ENCODE results near the gene RNF5.
A peak's percentile ranks its signal among the peaks of the same experiment; 100 is the strongest.

The RNF5 gene

DNA sequence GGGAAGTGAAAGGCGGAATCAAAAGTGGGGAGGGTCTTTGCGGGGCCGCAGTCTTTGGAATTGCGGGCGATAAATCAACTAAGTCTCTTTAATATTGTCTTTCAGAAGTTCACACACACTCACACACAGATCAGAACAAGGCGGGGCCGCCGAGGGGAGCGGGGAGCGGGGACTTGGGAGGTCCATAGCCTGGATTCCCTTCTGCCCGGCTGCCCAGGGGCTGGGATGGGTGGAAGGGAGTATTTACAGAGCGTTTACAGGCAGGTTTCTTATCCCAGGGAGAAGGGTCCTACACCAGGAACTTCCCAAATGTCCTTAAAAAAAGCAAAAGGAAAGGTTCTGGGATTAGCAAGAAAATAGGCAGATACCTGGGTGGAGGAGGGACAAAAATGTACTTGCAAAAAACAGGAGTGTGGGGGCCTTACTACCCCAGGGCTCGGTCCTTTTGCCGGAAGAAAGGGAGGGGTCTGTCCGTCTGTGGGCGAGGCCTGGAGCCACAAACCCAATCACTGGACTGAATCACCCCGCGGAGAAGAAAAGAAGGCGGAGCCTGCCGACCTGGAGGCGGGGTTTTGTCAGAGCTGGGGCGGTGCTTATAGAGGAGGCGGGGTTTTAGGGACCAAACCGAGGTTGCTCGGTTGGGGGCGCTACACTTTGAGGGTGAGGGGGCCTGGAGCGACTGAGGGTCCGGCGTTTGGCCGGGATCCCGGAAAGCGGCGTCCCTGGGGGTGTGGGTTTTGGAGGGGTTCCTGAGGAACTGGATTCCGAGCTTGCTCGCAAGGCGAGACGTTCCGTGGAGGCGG lies 29.7 kb upstream of the RNF5 start:
- TF ChIP-seq, protein P1, sequence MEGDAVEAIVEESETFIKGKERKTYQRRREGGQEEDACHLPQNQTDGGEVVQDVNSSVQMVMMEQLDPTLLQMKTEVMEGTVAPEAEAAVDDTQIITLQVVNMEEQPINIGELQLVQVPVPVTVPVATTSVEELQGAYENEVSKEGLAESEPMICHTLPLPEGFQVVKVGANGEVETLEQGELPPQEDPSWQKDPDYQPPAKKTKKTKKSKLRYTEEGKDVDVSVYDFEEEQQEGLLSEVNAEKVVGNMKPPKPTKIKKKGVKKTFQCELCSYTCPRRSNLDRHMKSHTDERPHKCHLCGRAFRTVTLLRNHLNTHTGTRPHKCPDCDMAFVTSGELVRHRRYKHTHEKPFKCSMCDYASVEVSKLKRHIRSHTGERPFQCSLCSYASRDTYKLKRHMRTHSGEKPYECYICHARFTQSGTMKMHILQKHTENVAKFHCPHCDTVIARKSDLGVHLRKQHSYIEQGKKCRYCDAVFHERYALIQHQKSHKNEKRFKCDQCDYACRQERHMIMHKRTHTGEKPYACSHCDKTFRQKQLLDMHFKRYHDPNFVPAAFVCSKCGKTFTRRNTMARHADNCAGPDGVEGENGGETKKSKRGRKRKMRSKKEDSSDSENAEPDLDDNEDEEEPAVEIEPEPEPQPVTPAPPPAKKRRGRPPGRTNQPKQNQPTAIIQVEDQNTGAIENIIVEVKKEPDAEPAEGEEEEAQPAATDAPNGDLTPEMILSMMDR (IDR thresholded peaks at IDR 0.05): no peak
- Histone ChIP-seq H3K4me3 (peak overlapping the region; percentile 9), H3K27ac (no peak overlapping the region)
- DNase-seq (ENCODE audit: low spot score): no peak

DNA sequence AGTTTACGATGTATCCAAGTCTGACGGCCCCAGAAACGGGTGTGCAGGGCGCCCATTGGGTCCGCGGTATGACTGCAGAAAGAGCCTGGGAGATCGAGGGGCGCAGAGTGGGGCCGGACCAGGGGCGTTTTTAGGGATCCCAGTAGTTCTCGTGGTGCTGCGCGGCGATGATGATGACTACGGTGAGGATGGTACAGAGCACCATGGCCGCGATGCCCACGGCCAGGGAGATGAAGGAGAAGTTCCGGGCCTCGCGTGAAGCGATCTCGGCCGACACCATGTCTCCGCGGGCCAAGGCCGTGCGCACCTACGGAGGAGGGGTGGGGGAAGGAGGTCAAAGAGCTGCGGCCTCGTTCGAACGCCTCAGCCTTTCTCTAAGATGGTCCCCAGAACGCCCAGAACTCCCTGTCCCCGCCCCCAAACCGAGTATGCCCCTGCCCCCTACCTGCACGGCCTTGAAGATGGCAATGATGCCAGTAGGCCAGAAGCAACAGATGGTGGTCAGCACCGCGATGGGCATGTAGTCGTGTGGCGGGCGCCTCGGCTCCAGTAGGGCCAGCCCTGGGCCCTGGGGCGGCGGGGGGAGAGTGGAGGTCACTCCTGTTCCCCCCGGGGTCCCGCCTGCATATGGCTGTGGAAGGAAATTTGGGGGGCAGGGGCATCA lies 29.0 kb upstream of the RNF5 start:
- no peak overlapping the region for H3K27ac ChIP-seq
- TF ChIP-seq, protein P1 (IDR thresholded peaks at IDR 0.05): no peak
- DNase-seq (ENCODE audit: low spot score): no peak
- H3K4me3 ChIP-seq: peak overlapping the region; percentile 9

DNA sequence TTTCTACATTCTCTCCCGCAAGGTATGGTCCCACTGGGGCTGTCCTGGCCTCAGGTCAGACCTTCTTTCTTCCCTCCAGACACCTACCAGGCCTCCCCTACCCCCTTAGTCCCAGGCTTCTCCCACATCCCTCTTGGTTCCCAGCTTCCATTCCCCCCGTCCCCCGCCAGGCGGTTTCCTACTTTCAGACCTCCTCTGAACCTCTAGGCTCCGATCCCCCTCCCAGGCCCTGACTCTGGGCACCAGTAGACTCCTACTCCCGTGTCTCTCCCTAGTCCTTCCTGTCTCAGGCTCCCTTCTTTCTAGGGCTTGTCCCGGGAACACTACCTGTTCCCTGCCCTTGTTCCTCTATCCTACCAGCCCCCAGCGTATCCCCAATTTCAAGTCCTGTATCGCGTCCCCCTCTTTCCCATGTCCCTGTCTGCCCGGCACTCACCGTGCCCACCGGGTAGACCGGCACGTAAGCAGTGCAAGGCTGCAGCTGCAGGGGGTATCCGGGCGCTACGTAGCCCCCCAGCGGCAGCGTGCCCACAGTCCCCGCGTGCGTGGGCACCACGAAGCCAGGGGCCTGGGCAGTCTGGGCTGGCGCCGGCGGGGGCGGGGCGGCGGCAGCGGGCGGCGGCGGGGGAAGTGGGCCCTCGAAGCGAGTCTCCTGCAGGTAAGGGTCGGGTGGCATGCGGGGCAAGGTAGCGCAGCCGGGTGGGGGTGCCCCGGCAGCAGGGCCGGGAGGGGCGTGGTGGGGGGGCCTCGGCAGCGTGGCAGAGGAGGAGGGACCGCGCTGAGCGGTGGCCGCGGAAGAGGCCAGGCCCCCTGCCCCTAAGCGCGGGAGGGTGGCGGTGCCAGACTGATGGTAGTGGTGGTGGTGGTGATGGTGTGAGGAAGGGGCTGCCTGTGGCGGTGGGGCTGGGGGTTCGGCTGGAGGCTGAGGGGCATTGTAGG lies 28.0 kb upstream of the RNF5 start:
- TF ChIP-seq, protein P1 (IDR thresholded peaks at IDR 0.05): no peak
- Histone ChIP-seq H3K4me3 (peak overlapping the region; percentile 97), H3K27ac (peak overlapping the region in 1 of 2 donors; percentile 93)
- DNase-seq (ENCODE audit: low spot score): no peak

DNA sequence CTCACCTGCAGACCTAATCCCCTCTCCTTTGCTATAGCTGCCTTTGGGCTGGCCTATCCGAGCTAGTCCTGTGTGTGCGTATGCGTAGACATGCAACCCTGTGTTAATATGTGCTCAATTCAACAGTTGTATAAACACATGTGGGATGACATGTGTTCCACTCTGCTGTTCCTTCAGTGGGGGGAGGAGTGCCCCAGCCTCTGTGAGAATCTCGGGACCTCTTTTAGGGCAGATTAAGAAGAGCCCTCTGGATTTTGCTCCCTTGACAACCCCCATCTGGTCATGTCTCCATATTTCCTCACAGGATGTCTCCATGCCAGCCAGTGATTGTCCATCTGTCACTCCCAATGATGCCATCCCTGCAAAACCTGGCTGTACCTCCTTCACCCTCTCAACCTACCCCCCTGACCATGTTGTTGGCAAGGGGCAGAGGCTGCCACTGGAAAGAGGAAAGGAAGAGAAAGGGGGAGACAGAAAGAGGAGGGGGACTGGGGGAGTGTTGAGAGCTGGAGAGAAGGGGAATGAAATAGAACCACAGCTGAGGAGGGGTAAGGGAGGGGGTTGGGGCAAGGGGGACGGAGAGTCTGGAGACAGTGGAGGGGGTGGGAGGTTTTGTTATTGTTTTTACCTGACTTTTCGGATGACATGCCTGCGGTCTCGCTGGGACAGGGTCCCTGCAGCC lies 26.9 kb upstream of the RNF5 start:
- no peak for DNase-seq (ENCODE audit: low spot score)

DNA sequence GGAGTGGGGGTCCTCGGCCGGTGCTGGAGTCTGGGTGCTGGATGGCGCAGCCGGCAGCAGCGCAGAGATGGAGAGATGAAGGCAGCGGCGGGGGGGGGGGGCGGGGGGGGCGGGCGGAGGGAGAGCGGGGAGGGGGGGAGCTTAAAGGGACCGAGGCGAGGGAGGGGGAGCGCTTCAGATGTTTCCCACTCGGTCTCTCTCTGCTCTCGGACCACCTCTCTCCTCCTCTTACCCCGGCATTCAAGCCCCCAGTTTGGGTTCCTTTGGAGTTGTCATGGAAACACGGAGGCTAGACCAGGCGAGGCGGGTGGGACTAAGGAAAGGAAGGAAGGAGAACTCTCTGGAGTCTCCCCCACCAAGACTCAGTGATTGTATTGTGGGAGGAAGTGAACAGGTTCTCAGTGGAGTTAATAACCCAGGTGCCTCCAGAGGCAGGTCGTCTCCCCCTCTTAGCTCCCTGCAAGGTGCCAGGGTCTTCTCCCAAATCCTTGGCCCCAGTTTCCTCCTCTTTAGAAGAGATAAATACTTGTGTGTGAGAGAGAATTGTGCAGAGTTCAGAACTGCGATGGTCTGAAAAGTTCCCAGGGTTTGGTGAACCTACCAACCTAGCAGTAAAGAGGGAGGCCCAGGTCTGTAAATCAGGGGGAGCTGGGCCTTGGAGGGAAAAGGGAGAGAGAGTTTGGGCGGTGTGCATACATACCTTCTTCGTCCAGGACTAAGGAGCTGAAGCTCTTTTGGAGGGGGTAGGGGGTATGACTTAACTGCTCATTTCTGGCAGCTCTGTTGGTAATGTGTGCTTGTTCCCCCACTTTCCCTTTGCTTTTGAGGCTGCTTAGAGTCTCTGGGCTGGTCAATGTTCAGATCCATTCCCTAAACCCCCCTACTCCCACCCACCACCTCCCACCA lies 26.1 kb upstream of the RNF5 start, which contains the start of gene PRRT1:
Gene PRRT1, minus strand, starts transcription at position 77 of the 906 bp plus-strand sequence. CDS start 112 bp downstream, outside the sequence.
- TF ChIP-seq, protein P1 (IDR thresholded peaks at IDR 0.05): no peak
- Histone ChIP-seq H3K4me3 (peak within 1 kb of the TSS; percentile 97), H3K27ac (peak within 1 kb of the TSS; percentile 88 to 93)
- no peak for DNase-seq (ENCODE audit: low spot score)

More for the DNA sequence above, 26.9 kb upstream of the RNF5 start:
- TF ChIP-seq, protein P1 (IDR thresholded peaks at IDR 0.05): no peak
- Histone ChIP-seq H3K4me3 (peak overlapping the region; percentile 97), H3K27ac (peak overlapping the region in 1 of 2 donors; percentile 93)
